IPS-15b (cell line): Measurements from ENCODE around the gene RALGPS1.

Source experiments
- H3K27me3 ChIP-seq: one replicate; pipeline ENCODE4 v1.6.1; 2013; ENCODE audit warnings: low read length; ENCODE audit not compliant: control insufficient read depth, insufficient read depth
- H3K36me3 ChIP-seq: one replicate; pipeline ENCODE4 v1.6.1; 2013; ENCODE audit warnings: low read length; ENCODE audit not compliant: control insufficient read depth, insufficient read depth
- H3K4me1 ChIP-seq: one replicate; pipeline ENCODE4 v1.6.1; 2013; ENCODE audit warnings: mild to moderate bottlenecking, low read length; ENCODE audit not compliant: control insufficient read depth, insufficient read depth
- H3K4me3 ChIP-seq: one replicate; pipeline ENCODE4 v1.5.1; 2013; ENCODE audit warnings: low read depth, low read length
- H3K9ac ChIP-seq: one replicate; pipeline ENCODE4 v1.6.1; 2013; ENCODE audit warnings: low read depth, mild to moderate bottlenecking, low read length
- H3K9me3 ChIP-seq: one replicate; pipeline ENCODE4 v1.6.1; 2013; ENCODE audit warnings: mild to moderate bottlenecking, low read length; ENCODE audit not compliant: control insufficient read depth, insufficient read depth

Gene RALGPS1

DNA sequence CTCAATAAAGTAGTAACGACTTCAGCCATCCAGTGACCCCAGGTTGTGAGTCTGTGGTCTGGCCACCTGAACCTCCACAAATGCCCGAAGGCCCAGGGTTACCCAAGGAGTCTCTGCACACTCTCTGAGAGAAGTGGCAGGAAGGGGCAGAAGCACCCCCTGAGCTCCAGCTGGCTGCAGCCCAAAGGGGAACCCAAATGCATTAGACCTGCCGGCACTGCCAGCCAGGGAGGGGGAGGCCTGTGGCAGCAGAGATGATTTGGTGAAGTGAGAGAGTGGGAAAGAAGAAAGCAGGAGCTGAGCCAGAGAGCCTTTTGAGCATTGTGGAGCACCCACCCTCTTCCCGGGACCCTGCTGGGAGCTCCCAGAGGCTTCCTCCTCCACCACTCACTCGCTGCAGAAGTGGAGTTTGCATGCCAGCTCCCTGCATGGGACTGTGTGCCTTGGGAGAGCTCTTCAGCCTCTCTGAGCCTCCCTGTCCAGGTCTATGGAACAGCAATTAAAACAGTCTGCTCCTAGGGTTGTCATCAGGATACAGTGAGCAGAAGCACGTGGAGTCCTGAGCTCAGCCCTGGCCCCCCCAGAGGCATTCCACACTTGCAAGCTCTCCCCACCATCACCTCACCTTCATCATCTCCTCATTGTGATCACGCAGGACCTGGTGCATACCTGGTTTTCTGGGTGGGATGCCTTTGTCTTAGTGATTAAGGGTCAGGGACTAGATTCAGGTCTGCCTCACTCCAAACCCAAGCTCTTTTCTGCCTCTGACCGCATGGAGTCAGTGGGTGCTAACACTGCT lies 221.7 kb downstream of the RALGPS1 start:
- Histone ChIP-seq H3K4me3 (no peak overlapping the region), H3K9ac (no peak overlapping the region), H3K36me3 (peaks cover 2% of the 10 kb centered on the region), H3K9me3 (no peaks in the 10 kb centered on the region), H3K4me1 (peaks cover 7% of the 10 kb centered on the region), H3K27me3 (no peaks in the 10 kb centered on the region)

DNA sequence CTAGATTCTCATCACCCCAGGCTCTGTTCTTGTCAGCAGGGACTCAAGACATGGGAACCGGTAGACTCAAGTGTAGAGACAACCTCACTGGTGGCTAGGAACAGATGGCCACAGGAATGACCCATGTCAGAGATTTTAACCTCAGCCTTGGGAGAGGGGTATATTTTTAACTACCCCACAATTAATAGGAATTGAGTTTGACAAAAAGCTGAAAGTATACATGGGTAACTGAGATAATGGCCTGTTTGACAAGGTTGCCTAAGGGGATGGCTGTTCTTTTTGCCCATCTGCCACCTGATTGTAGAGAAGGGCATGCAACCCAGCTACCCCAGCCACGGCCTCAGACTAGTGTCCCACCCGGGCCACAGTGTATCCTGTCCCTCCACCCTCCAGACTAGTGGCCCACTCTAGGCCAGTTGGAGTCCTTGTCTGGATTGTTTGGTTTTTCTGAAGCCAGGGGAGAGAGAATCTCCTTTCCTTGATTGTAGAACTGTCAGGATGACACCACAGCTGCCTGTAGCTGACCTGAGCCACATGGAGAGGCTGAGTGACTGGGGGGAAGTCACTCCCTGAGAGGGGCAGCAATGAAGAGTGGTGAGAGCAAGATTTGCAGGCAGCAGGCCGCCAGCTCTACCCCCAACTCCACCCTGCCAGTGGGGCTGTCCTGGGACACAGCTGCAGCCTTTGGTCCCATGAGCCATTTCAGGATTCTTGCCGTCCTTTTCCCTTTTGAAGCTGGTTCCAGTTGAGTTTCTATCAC lies 222.5 kb downstream of the RALGPS1 start:
- H3K4me3 ChIP-seq = no peak overlapping the region
- H3K36me3 ChIP-seq = peaks cover 2% of the 10 kb centered on the region
- H3K9me3 ChIP-seq = no peaks in the 10 kb centered on the region
- no peak overlapping the region for H3K9ac ChIP-seq
- peaks cover 7% of the 10 kb centered on the region for H3K4me1 ChIP-seq
- H3K27me3 ChIP-seq = no peaks in the 10 kb centered on the region

GRCh38 chr9:127137640-127138360 lies 223.2 kb downstream of the RALGPS1 start:
- Histone ChIP-seq H3K4me1 (peaks cover 12% of the 10 kb centered on the region), H3K36me3 (peaks cover 2% of the 10 kb centered on the region), H3K9me3 (no peaks in the 10 kb centered on the region), H3K27me3 (no peaks in the 10 kb centered on the region), H3K9ac (no peak overlapping the region), H3K4me3 (no peak overlapping the region)

GRCh38 chr9:127138444-127138843 lies 223.9 kb downstream of the RALGPS1 start:
- Histone ChIP-seq H3K36me3 (peaks cover 2% of the 10 kb centered on the region), H3K9me3 (no peaks in the 10 kb centered on the region), H3K27me3 (no peaks in the 10 kb centered on the region), H3K9ac (no peak overlapping the region), H3K4me3 (no peak overlapping the region), H3K4me1 (peaks cover 7% of the 10 kb centered on the region)

DNA sequence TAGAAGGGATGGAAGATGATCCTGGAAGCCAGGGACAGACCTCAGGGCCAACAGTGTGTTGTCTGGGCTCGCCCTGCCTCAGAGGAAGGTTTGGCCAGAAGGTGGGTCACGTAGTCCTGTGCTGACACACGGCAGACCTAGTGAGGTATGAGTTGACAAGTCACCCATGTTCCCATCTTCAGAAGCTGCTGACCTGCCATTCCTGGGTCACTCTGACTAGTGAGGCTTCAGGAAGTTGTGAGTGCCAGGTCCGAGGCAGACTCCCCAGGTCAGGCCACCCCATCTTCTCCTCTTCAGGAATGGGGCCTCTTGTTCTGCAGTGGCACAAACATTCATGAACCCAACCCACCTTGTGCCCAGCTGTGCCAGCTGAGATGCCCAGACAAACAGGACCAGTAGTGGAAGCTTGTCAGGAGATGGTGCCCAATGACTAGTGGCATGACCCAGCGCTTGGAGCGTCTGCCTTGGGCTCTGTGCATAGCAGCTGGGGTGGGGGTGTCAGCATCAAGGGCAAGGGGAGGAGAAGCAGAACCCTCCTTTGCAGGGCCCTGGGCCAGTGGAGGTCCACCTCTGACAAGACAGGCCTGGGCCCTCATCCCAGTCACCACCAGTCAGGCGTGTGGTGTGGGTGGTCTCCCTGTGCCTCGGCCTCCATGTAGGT lies 224.6 kb downstream of the RALGPS1 start:
- Histone ChIP-seq H3K27me3 (no peaks in the 10 kb centered on the region), H3K4me1 (peaks cover 5% of the 10 kb centered on the region), H3K9ac (no peak overlapping the region), H3K36me3 (peaks cover 2% of the 10 kb centered on the region), H3K9me3 (no peaks in the 10 kb centered on the region), H3K4me3 (no peak overlapping the region)

DNA sequence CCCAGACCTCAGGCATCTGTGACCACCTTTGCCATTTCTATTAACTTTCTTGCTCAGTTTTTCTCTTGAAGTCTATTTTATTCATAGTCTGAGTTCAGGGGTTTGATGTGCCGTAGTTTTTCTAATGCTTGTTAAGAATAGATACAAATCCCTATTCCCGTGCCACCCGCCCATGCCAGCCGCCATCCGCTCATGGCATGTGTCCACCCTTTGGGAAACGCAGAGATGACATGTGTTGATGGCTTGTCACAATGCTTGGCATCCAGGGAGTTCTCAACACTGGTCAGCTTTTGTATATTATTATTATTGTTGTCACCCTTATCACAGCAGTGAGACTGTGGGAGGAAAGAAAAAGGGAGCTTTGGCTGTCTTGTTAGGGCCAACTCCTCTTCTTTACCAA lies 225.2 kb downstream of the RALGPS1 start:
- Histone ChIP-seq H3K36me3 (peaks cover 2% of the 10 kb centered on the region), H3K4me1 (peaks cover 5% of the 10 kb centered on the region), H3K4me3 (no peak overlapping the region), H3K27me3 (no peaks in the 10 kb centered on the region), H3K9me3 (no peaks in the 10 kb centered on the region), H3K9ac (no peak overlapping the region)

DNA sequence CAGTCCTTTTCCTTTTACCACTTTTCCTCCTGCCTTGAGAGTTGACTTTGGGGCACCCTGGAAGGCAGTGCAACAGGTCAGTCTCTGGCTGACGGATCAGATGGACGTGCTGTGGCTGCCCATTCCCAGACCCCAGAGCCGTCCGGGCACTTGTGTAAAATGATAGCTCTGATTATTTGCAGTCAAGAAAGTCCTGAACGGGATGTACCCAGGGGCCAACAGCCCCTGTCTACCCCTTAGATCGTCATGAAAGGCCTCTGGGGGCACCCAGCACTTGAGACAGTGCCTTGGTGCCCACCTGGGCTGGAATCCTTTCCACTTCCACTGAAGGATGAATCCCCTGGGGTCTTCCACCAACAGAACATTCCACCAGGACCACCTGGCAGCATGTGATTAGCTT lies 225.6 kb downstream of the RALGPS1 start:
- Histone ChIP-seq H3K4me1 (peaks cover 5% of the 10 kb centered on the region), H3K9me3 (no peaks in the 10 kb centered on the region), H3K9ac (no peak overlapping the region), H3K36me3 (peaks cover 2% of the 10 kb centered on the region), H3K4me3 (no peak overlapping the region), H3K27me3 (no peaks in the 10 kb centered on the region)

- no peak overlapping the region for H3K9ac ChIP-seq
- H3K36me3 ChIP-seq = peaks cover 2% of the 10 kb centered on the region
- H3K9me3 ChIP-seq = no peaks in the 10 kb centered on the region
- H3K4me3 ChIP-seq = no peak overlapping the region
- H3K27me3 ChIP-seq = no peaks in the 10 kb centered on the region
- peaks cover 5% of the 10 kb centered on the region for H3K4me1 ChIP-seq
Observed at GRCh38 chr9:127140842-127141675, 226.5 kb downstream of the RALGPS1 start.

- Histone ChIP-seq H3K4me1 (peaks cover 5% of the 10 kb centered on the region), H3K36me3 (peaks cover 2% of the 10 kb centered on the region), H3K27me3 (no peaks in the 10 kb centered on the region), H3K9me3 (no peaks in the 10 kb centered on the region), H3K9ac (no peak overlapping the region), H3K4me3 (no peak overlapping the region)
Observed at GRCh38 chr9:127142291-127142690, 227.7 kb downstream of the RALGPS1 start.

- H3K36me3 ChIP-seq = peaks cover 1% of the 10 kb centered on the region
- no peak overlapping the region for H3K4me3 ChIP-seq
- peaks cover 5% of the 10 kb centered on the region for H3K4me1 ChIP-seq
- no peaks in the 10 kb centered on the region for H3K9me3 ChIP-seq
- H3K27me3 ChIP-seq = no peaks in the 10 kb centered on the region
- H3K9ac ChIP-seq = no peak overlapping the region
Observed at GRCh38 chr9:127142931-127143464, 228.4 kb downstream of the RALGPS1 start.
